ENCODE results near the gene AKNA.

DNA sequence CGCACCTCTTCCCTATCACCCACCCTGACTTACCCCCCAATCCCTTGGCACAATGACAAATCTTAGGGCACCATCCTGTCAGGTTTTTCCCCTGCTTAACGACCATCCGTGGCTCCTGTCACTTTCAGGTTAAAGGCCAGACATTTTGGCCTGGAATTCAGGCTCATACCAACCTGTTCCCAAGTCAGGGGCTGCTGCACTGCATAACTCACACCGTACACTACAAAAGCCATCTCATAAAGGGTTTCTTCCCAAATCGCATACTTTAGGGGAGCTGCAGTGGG, 7.5 kb upstream of the AKNA start:
- TF ChIP-seq, protein P1, sequence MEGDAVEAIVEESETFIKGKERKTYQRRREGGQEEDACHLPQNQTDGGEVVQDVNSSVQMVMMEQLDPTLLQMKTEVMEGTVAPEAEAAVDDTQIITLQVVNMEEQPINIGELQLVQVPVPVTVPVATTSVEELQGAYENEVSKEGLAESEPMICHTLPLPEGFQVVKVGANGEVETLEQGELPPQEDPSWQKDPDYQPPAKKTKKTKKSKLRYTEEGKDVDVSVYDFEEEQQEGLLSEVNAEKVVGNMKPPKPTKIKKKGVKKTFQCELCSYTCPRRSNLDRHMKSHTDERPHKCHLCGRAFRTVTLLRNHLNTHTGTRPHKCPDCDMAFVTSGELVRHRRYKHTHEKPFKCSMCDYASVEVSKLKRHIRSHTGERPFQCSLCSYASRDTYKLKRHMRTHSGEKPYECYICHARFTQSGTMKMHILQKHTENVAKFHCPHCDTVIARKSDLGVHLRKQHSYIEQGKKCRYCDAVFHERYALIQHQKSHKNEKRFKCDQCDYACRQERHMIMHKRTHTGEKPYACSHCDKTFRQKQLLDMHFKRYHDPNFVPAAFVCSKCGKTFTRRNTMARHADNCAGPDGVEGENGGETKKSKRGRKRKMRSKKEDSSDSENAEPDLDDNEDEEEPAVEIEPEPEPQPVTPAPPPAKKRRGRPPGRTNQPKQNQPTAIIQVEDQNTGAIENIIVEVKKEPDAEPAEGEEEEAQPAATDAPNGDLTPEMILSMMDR (IDR thresholded peaks at IDR 0.05), result no peak
- no peak for TF ChIP-seq POLR2A (IDR thresholded peaks at IDR 0.05)
